Measurements from ENCODE around the gene CCDC57.

CCDC57 gene

GRCh38 chr17:82223517-82223916 is 10.9 kb upstream of the CCDC57 start:
- no peak for TF ChIP-seq CTCF (IDR thresholded peaks at IDR 0.05; ENCODE audit: borderline replicate concordance, insufficient read depth, low read depth, low read length)
- H3K4me3 ChIP-seq (ENCODE audit: low read depth, low read length) = no peak overlapping the region

GRCh38 chr17:82222816-82223215 is 10.2 kb upstream of the CCDC57 start:
- no peak overlapping the region for H3K4me3 ChIP-seq (ENCODE audit: low read depth, low read length)
- TF ChIP-seq CTCF (IDR thresholded peaks at IDR 0.05; ENCODE audit: borderline replicate concordance, insufficient read depth, low read depth, low read length) = no peak

- no peak for TF ChIP-seq CTCF (IDR thresholded peaks at IDR 0.05; ENCODE audit: borderline replicate concordance, insufficient read depth, low read depth, low read length)
- no peak overlapping the region for H3K4me3 ChIP-seq (ENCODE audit: low read depth, low read length)
These were observed 8.8 kb upstream of the CCDC57 start for GRCh38 chr17:82221341-82221902.

- TF ChIP-seq CTCF (IDR thresholded peaks at IDR 0.05; ENCODE audit: borderline replicate concordance, insufficient read depth, low read depth, low read length) = no peak
These were observed 7.4 kb upstream of the CCDC57 start for GRCh38 chr17:82219753-82220709.

GRCh38 chr17:82219083-82219482 is 6.4 kb upstream of the CCDC57 start:
- H3K4me3 ChIP-seq (ENCODE audit: low read depth, low read length) = no peak overlapping the region
- TF ChIP-seq CTCF (IDR thresholded peaks at IDR 0.05; ENCODE audit: borderline replicate concordance, insufficient read depth, low read depth, low read length) = no peak

More at GRCh38 chr17:82219753-82220709, 7.4 kb upstream of the CCDC57 start:
- H3K4me3 ChIP-seq (ENCODE audit: low read depth, low read length) = no peak overlapping the region

GRCh38 chr17:82218349-82219075 is 5.9 kb upstream of the CCDC57 start:
- H3K4me3 ChIP-seq (ENCODE audit: low read depth, low read length) = no peak overlapping the region
- no peak for TF ChIP-seq CTCF (IDR thresholded peaks at IDR 0.05; ENCODE audit: borderline replicate concordance, insufficient read depth, low read depth, low read length)

Data from GM12875 (cell line).